Ascending aorta (tissue), 2 donors: ENCODE data around the gene ATP11B. TPM values are rescaled to one million over a fixed set of nuclear protein-coding genes. Genes with fewer than 3 reads are reported as not detected.

Experiments used
- DNase-seq, 2 donors: peaks; one replicate each; pipeline ENCODE4 v3.0.0-alpha.2; 2019; ENCODE audit warnings: low spot score in 2 of 2
- H3K27ac ChIP-seq, 2 donors: fragments of 200-600 bp; sonication (generic); one replicate each; pipeline ENCODE4 v1.5.1; 2016 to 2017; ENCODE audit warnings: mild to moderate bottlenecking in 1 of 2
- H3K27me3 ChIP-seq: fragments of 200-600 bp; sonication (generic); one replicate; pipeline ENCODE4 v1.5.1; 2017
- H3K36me3 ChIP-seq, 2 donors: fragments of 200-600 bp; sonication (generic); one replicate each; pipeline ENCODE4 v1.5.1; 2016
- H3K4me1 ChIP-seq, 2 donors: fragments of 200-600 bp; sonication (generic); one replicate each; pipeline ENCODE4 v1.5.1; 2016 to 2017; ENCODE audit warnings: mild to moderate bottlenecking in 1 of 2
- H3K4me3 ChIP-seq, 2 donors: fragments of 200-600 bp; sonication (generic); one replicate each; pipeline ENCODE4 v1.5.1; 2016 to 2017; ENCODE audit warnings: mild to moderate bottlenecking in 1 of 2
- H3K9me3 ChIP-seq, 2 donors: fragments of 200-600 bp; sonication (generic); one replicate each; pipeline ENCODE4 v1.5.1; 2016
- intact Hi-C: fragments of 100-400 bp; cut with DNase I; formaldehyde crosslinking; loops from one replicate; pipeline ENCODE4 v1.15.1; 2023
- total RNA-seq: library from RNA; depleted of rRNA; stranded (reverse); fragments of >200 nt; gene quantifications from one replicate; pipeline ENCODE4 v1.1.0, GENCODE V29; 2016
- TF ChIP-seq, protein P1 (sequence below), 3 experiments: fragments of 200-600 bp in 2 of 3; fragments of 450-650 bp in 1 of 3; sonication (generic) in 2 of 3; IDR thresholded peaks; one replicate each; pipeline ENCODE4 v1.5.1; 2016 to 2019; ENCODE audit warnings: antibody characterized with exemption in 3 of 3, mild to moderate bottlenecking in 1 of 3, moderate library complexity in 1 of 3

The ATP11B gene
- total RNA-seq, 1 donor from 2014 or later: 117 TPM

DNA sequence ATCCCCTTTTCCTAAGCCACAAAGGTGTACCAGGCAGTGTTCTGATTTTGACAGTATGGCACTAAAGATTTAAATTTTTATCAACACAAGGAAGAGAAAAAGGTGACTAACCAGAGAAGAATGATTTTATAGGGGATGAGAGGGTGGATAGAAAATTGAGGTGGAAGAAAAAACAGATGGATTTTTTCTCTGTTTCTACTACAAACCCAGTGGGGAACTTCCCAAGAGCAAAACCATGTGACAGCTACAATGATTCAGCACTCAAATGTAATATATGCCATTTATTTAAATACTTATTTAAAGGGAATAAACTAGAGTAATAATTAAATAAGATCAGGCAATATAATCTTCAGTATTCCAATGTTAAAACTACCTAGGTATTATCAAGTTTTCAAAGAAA lies 176.0 kb downstream of the ATP11B start:
- H3K27me3 ChIP-seq: no peaks in the 10 kb centered on the region
- no peaks in the 10 kb centered on the region for H3K4me1 ChIP-seq
- TF ChIP-seq, protein P1, sequence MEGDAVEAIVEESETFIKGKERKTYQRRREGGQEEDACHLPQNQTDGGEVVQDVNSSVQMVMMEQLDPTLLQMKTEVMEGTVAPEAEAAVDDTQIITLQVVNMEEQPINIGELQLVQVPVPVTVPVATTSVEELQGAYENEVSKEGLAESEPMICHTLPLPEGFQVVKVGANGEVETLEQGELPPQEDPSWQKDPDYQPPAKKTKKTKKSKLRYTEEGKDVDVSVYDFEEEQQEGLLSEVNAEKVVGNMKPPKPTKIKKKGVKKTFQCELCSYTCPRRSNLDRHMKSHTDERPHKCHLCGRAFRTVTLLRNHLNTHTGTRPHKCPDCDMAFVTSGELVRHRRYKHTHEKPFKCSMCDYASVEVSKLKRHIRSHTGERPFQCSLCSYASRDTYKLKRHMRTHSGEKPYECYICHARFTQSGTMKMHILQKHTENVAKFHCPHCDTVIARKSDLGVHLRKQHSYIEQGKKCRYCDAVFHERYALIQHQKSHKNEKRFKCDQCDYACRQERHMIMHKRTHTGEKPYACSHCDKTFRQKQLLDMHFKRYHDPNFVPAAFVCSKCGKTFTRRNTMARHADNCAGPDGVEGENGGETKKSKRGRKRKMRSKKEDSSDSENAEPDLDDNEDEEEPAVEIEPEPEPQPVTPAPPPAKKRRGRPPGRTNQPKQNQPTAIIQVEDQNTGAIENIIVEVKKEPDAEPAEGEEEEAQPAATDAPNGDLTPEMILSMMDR (IDR thresholded peaks at IDR 0.05): no peak
- DNase-seq: no peak
- no peaks in the 10 kb centered on the region for H3K9me3 ChIP-seq
- intact Hi-C loops: no loop called here
- H3K27ac ChIP-seq: no peak overlapping the region
- no peaks in the 10 kb centered on the region for H3K36me3 ChIP-seq
- H3K4me3 ChIP-seq: no peak overlapping the region

DNA sequence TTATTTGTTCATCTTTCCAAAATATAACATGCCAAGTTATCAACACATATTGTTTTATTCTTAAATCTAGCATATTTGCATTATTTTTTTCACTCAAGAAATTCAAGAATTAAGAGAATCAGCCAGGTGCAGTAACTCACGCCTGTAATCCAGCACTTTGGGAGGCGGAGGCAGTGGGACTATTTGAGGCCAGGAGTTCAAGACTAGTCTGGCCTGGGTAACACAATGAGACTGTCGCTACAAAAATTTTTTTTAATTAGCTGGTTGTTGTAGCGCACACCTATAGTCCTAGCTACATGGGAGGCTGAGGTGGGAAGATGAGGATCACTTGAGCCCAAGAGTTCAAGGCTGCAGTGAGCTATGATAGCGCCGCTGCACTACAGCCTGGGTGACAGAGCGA lies 176.5 kb downstream of the ATP11B start:
- intact Hi-C loops: no loop called here
- no peak for DNase-seq
- Histone ChIP-seq H3K9me3 (no peaks in the 10 kb centered on the region), H3K27ac (no peak overlapping the region), H3K27me3 (no peaks in the 10 kb centered on the region), H3K36me3 (no peaks in the 10 kb centered on the region), H3K4me3 (no peak overlapping the region), H3K4me1 (no peaks in the 10 kb centered on the region)
- TF ChIP-seq, protein P1 (IDR thresholded peaks at IDR 0.05): no peak

DNA sequence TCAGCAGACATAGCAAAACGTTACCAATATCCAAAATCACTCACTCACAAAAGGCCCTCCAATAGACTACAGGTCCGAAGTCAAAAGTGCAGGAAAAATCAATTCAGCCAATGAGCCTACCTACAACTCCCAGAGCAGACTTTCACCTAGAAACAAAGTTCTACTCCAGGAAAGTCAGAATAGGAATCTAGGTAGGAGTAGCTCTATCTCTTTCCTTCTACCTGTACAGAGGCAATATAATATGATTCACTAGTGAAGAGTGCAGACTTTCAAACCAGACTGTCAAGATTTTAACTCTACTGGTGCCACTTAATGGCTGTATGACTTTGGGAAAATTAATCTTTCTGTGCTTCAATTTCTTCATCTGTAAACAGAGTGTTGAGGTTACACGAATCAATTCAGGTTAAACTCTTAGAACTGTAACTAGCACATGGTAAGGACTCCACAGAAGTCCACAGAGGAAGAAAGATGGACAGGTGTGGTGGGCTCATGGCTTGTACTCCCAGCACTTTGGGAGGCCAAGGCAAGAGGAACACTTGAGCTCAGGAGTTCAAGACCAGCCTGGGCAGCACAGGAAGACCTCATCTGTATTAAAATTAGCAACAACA lies 177.6 kb downstream of the ATP11B start:
- Histone ChIP-seq H3K4me1 (no peaks in the 10 kb centered on the region), H3K9me3 (no peaks in the 10 kb centered on the region), H3K27me3 (no peaks in the 10 kb centered on the region), H3K36me3 (no peaks in the 10 kb centered on the region), H3K27ac (no peak overlapping the region), H3K4me3 (no peak overlapping the region)
- DNase-seq: no peak
- intact Hi-C loops: no loop called here
- TF ChIP-seq, protein P1 (IDR thresholded peaks at IDR 0.05): no peak

Other genes starting within 250 kb of the ATP11B start
- gene DCUN1D1, start 187.0 kb downstream of the ATP11B start, total RNA-seq: 8.4 TPM